22Rv1 (cell line): ENCODE results near the gene MAP3K6.

ENCODE experiments used
- ZFX ChIP-seq: fragments of 450-650 bp; IDR thresholded peaks from 2 replicates; pipeline ENCODE4 v1.6.1; 2017; ENCODE audit warnings: antibody characterized with exemption, borderline replicate concordance
- TF ChIP-seq, protein P1 (sequence below): fragments of 450-650 bp; IDR thresholded peaks from 2 replicates; pipeline ENCODE4 v1.5.1; 2017; ENCODE audit warnings: mild to moderate bottlenecking

GRCh38 chr1:27307874-27308598 lies 58.7 kb downstream of the MAP3K6 start:
- TF ChIP-seq, protein P1, sequence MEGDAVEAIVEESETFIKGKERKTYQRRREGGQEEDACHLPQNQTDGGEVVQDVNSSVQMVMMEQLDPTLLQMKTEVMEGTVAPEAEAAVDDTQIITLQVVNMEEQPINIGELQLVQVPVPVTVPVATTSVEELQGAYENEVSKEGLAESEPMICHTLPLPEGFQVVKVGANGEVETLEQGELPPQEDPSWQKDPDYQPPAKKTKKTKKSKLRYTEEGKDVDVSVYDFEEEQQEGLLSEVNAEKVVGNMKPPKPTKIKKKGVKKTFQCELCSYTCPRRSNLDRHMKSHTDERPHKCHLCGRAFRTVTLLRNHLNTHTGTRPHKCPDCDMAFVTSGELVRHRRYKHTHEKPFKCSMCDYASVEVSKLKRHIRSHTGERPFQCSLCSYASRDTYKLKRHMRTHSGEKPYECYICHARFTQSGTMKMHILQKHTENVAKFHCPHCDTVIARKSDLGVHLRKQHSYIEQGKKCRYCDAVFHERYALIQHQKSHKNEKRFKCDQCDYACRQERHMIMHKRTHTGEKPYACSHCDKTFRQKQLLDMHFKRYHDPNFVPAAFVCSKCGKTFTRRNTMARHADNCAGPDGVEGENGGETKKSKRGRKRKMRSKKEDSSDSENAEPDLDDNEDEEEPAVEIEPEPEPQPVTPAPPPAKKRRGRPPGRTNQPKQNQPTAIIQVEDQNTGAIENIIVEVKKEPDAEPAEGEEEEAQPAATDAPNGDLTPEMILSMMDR, result no peak
- no peak for TF ChIP-seq ZFX
